ENCODE results near the gene PLET1. TPM values are rescaled to one million over a fixed set of nuclear protein-coding genes. Genes with fewer than 3 reads are reported as not detected.

Gene PLET1
- total and polyA plus RNA-seq, 3 experiments from 2014 or later = not detected

GRCh38 chr11:112225753-112226061, 35.0 kb downstream of the PLET1 start:
- Mint-ChIP-seq H3K4me1 (peaks cover 16 to 29% (median 28%) of the 10 kb centered on the region in 3 donors), H3K4me3 (peak overlapping the region; percentile 93 to 98 (median 95)), H3K27me3 (no peaks in the 10 kb centered on the region), H3K27ac (peak overlapping the region; percentile 98 to 99 (median 99)), H3K36me3 (peaks cover 0 to 36% (median 10%) of the 10 kb centered on the region in 3 donors), H3K9me3 (no peaks in the 10 kb centered on the region)
- H3K9me3 ChIP-seq (ENCODE audit: low read length) = no peaks in the 10 kb centered on the region
- POLR2A ChIA-PET = interaction anchor here (0.5 to 1.0 kb wide), 2 partner anchors 139 to 363 kb away, joined by 3 to 4 read pairs; partner anchors contain the start of genes SDHD and TIMM8B
- H3K4me1 ChIP-seq (ENCODE audit: insufficient read depth, low read length) = peaks cover 9% of the 10 kb centered on the region
- no peaks in the 10 kb centered on the region for H3K27me3 ChIP-seq (ENCODE audit: insufficient read depth, low read length, poor library complexity, severe bottlenecking)
- H3K36me3 ChIP-seq (ENCODE audit: insufficient read depth, low read length) = peaks cover 8% of the 10 kb centered on the region
- DNase-seq = no peak
- CTCF ChIA-PET = interaction anchor here (0.8 to 3.5 kb wide), 2 partner anchors 45 to 56 kb away, joined by 3 to 38 read pairs; no protein-coding TSS in a partner anchor
- H3K4me3 ChIP-seq (ENCODE audit: low read length) = peak overlapping the region; percentile 97
- peak overlapping the region; percentile 96 for H3K27ac ChIP-seq (ENCODE audit: low read depth, low read length)

- ChIA-PET POLR2A (no interaction called here), CTCF (interaction anchor here (0.7 to 8.4 kb wide), 3 partner anchors 40 to 331 kb away, joined by 3 to 198 read pairs (median 3); no protein-coding TSS in a partner anchor)
- Mint-ChIP-seq H3K4me1 (peaks cover 18 to 34% (median 31%) of the 10 kb centered on the region in 3 donors), H3K27me3 (no peaks in the 10 kb centered on the region), H3K9me3 (no peaks in the 10 kb centered on the region), H3K27ac (peak overlapping the region in 3 of 8 donors; percentile 89 to 98 (median 89)), H3K36me3 (peaks cover 0 to 20% (median 2%) of the 10 kb centered on the region in 3 donors), H3K4me3 (peak overlapping the region in 3 of 7 donors; percentile 30 to 95 (median 58))
- no peak overlapping the region for H3K27ac ChIP-seq (ENCODE audit: low read depth, low read length)
- H3K4me3 ChIP-seq (ENCODE audit: low read length) = no peak overlapping the region
- H3K36me3 ChIP-seq (ENCODE audit: insufficient read depth, low read length) = no peaks in the 10 kb centered on the region
- H3K27me3 ChIP-seq (ENCODE audit: insufficient read depth, low read length, poor library complexity, severe bottlenecking) = no peaks in the 10 kb centered on the region
- peaks cover 9% of the 10 kb centered on the region for H3K4me1 ChIP-seq (ENCODE audit: insufficient read depth, low read length)
- no peaks in the 10 kb centered on the region for H3K9me3 ChIP-seq (ENCODE audit: low read length)
- no peak for DNase-seq
Measured at GRCh38 chr11:112223754-112224532, 36.7 kb downstream of the PLET1 start.

GRCh38 chr11:112223121-112223520, 37.5 kb downstream of the PLET1 start:
- Histone ChIP-seq H3K36me3 (ENCODE audit: insufficient read depth, low read length) (no peaks in the 10 kb centered on the region), H3K9me3 (ENCODE audit: low read length) (no peaks in the 10 kb centered on the region), H3K27me3 (ENCODE audit: insufficient read depth, low read length, poor library complexity, severe bottlenecking) (no peaks in the 10 kb centered on the region), H3K27ac (ENCODE audit: low read depth, low read length) (no peak overlapping the region), H3K4me1 (ENCODE audit: insufficient read depth, low read length) (peaks cover 9% of the 10 kb centered on the region), H3K4me3 (ENCODE audit: low read length) (no peak overlapping the region)
- Mint-ChIP-seq H3K4me3 (no peak overlapping the region), H3K27me3 (no peaks in the 10 kb centered on the region), H3K9me3 (no peaks in the 10 kb centered on the region), H3K4me1 (peaks cover 16 to 26% (median 23%) of the 10 kb centered on the region in 3 donors), H3K27ac (no peak overlapping the region), H3K36me3 (peaks cover 0 to 13% (median 0%) of the 10 kb centered on the region in 3 donors)
- POLR2A ChIA-PET = no interaction called here
- CTCF ChIA-PET = interaction anchor here (0.7 to 8.4 kb wide), 3 partner anchors 41 to 332 kb away, joined by 3 to 198 read pairs (median 3); no protein-coding TSS in a partner anchor
- no peak for DNase-seq

GRCh38 chr11:112222303-112222702, 38.4 kb downstream of the PLET1 start:
- no peaks in the 10 kb centered on the region for H3K27me3 ChIP-seq (ENCODE audit: insufficient read depth, low read length, poor library complexity, severe bottlenecking)
- peaks cover 0 to 11% (median 0%) of the 10 kb centered on the region in 3 donors for H3K36me3 Mint-ChIP-seq
- no peaks in the 10 kb centered on the region for H3K36me3 ChIP-seq (ENCODE audit: insufficient read depth, low read length)
- no peak overlapping the region for H3K27ac ChIP-seq (ENCODE audit: low read depth, low read length)
- ChIA-PET POLR2A (no interaction called here), CTCF (interaction anchor here (8.4 kb wide), 1 partner anchor 56 kb away, joined by 198 read pairs; no protein-coding TSS in a partner anchor)
- H3K4me3 ChIP-seq (ENCODE audit: low read length) = no peak overlapping the region
- H3K4me1 Mint-ChIP-seq = peaks cover 10 to 18% (median 15%) of the 10 kb centered on the region in 3 donors
- H3K27ac Mint-ChIP-seq = peak overlapping the region in 2 of 8 donors; percentile 19 to 50
- H3K9me3 Mint-ChIP-seq = no peaks in the 10 kb centered on the region
- no peak for DNase-seq
- no peaks in the 10 kb centered on the region for H3K9me3 ChIP-seq (ENCODE audit: low read length)
- no peaks in the 10 kb centered on the region for H3K27me3 Mint-ChIP-seq
- H3K4me3 Mint-ChIP-seq = no peak overlapping the region
- peaks cover 4% of the 10 kb centered on the region for H3K4me1 ChIP-seq (ENCODE audit: insufficient read depth, low read length)

GRCh38 chr11:112221274-112221835, 39.3 kb downstream of the PLET1 start:
- H3K9me3 Mint-ChIP-seq = no peaks in the 10 kb centered on the region
- Histone ChIP-seq H3K27me3 (ENCODE audit: insufficient read depth, low read length, poor library complexity, severe bottlenecking) (no peaks in the 10 kb centered on the region), H3K4me1 (ENCODE audit: insufficient read depth, low read length) (no peaks in the 10 kb centered on the region), H3K27ac (ENCODE audit: low read depth, low read length) (no peak overlapping the region), H3K4me3 (ENCODE audit: low read length) (no peak overlapping the region), H3K9me3 (ENCODE audit: low read length) (no peaks in the 10 kb centered on the region), H3K36me3 (ENCODE audit: insufficient read depth, low read length) (no peaks in the 10 kb centered on the region)
- peaks cover 0 to 4% (median 0%) of the 10 kb centered on the region in 3 donors for H3K36me3 Mint-ChIP-seq
- H3K4me3 Mint-ChIP-seq = no peak overlapping the region
- ChIA-PET POLR2A (interaction anchor here (1.2 kb wide), 1 partner anchor 59 kb away, joined by 3 read pairs; no protein-coding TSS in a partner anchor), CTCF (interaction anchor here (0.9 to 8.4 kb wide), 5 partner anchors 11 to 367 kb away, joined by 4 to 198 read pairs (median 4); no protein-coding TSS in a partner anchor)
- H3K27me3 Mint-ChIP-seq = no peaks in the 10 kb centered on the region
- H3K27ac Mint-ChIP-seq = no peak overlapping the region
- no peak for DNase-seq
- H3K4me1 Mint-ChIP-seq = peaks cover 4 to 10% (median 7%) of the 10 kb centered on the region in 3 donors

- H3K27ac ChIP-seq (ENCODE audit: low read depth, low read length) = no peak overlapping the region
- peak overlapping the region in 1 of 7 donors; percentile 41 for H3K4me3 Mint-ChIP-seq
- no peaks in the 10 kb centered on the region for H3K36me3 ChIP-seq (ENCODE audit: insufficient read depth, low read length)
- no peaks in the 10 kb centered on the region for H3K36me3 Mint-ChIP-seq
- no peaks in the 10 kb centered on the region for H3K4me1 ChIP-seq (ENCODE audit: insufficient read depth, low read length)
- H3K4me3 ChIP-seq (ENCODE audit: low read length) = no peak overlapping the region
- H3K27me3 Mint-ChIP-seq = no peaks in the 10 kb centered on the region
- peak in 4 of 5 donors; percentile 18 to 68 (median 59) for DNase-seq
- peaks cover 2 to 5% (median 4%) of the 10 kb centered on the region in 3 donors for H3K4me1 Mint-ChIP-seq
- H3K27ac Mint-ChIP-seq = peak overlapping the region in 5 of 8 donors; percentile 4 to 78 (median 27)
- H3K9me3 Mint-ChIP-seq = no peaks in the 10 kb centered on the region
- CTCF ChIA-PET = interaction anchor here (0.9 to 8.4 kb wide), 14 partner anchors 10 to 1579 kb away, joined by 3 to 198 read pairs (median 4); no protein-coding TSS in a partner anchor
- no peaks in the 10 kb centered on the region for H3K9me3 ChIP-seq (ENCODE audit: low read length)
- POLR2A ChIA-PET = interaction anchor here (0.6 kb wide), 1 partner anchor 60 kb away, joined by 3 read pairs; no protein-coding TSS in a partner anchor
- no peaks in the 10 kb centered on the region for H3K27me3 ChIP-seq (ENCODE audit: insufficient read depth, low read length, poor library complexity, severe bottlenecking)
Measured at GRCh38 chr11:112219476-112220232, 41.0 kb downstream of the PLET1 start.

- Histone ChIP-seq H3K4me3 (ENCODE audit: low read length) (no peak overlapping the region), H3K9me3 (ENCODE audit: low read length) (no peaks in the 10 kb centered on the region), H3K36me3 (ENCODE audit: insufficient read depth, low read length) (no peaks in the 10 kb centered on the region), H3K4me1 (ENCODE audit: insufficient read depth, low read length) (no peaks in the 10 kb centered on the region), H3K27ac (ENCODE audit: low read depth, low read length) (no peak overlapping the region), H3K27me3 (ENCODE audit: insufficient read depth, low read length, poor library complexity, severe bottlenecking) (no peaks in the 10 kb centered on the region)
- Mint-ChIP-seq H3K27ac (no peak overlapping the region), H3K4me1 (peaks cover 3 to 5% (median 4%) of the 10 kb centered on the region in 3 donors), H3K4me3 (no peak overlapping the region), H3K27me3 (peaks cover 0 to 9% of the 10 kb centered on the region in 2 donors), H3K9me3 (no peaks in the 10 kb centered on the region), H3K36me3 (no peaks in the 10 kb centered on the region)
- CTCF ChIA-PET = interaction anchor here (8.4 kb wide), 1 partner anchor 62 kb away, joined by 198 read pairs; no protein-coding TSS in a partner anchor
- no peak for DNase-seq
- POLR2A ChIA-PET = no interaction called here
Measured at GRCh38 chr11:112216561-112217105, 44.0 kb downstream of the PLET1 start.

All from CD8-positive, alpha-beta memory T cell (primary cell).